GM12878 (cell line): Measurements from ENCODE around the gene FNIP1. TPM values are rescaled to one million over a fixed set of nuclear protein-coding genes. Genes with fewer than 3 reads are reported as not detected.
"Not testable (repeated sequence)": the region's sequence is repeated elsewhere in the genome, so short reads cannot be mapped to it uniquely, and the experiment has no call there.

Source experiments
- ATAC-seq: fragments of 200-7000 bp; cut with Tn5 transposase; 3 replicates; pipeline ENCODE4 v1.9.1; 2020; ENCODE audit warnings: mild to moderate bottlenecking, moderate library complexity
- BruUV-seq: library from RNA; stranded (reverse); fragments of 400-500 nt; replicated peaks from 2 replicates; lab custom pipeline; 2021; lab: Mats Ljungman, UMichigan
- CTCF ChIA-PET: fragments of 300-600 bp; sonication (Branson Sonifier 250); formaldehyde crosslinking; extraction: SDS; loops from one replicate; lab custom pipeline; 2021; ENCODE audit warnings: inconsistent platforms; lab: Yijun Ruan, JAX
- POLR2A ChIA-PET: fragments of 350-600 bp; formaldehyde crosslinking; extraction: SDS; loops from one replicate; lab custom pipeline; 2021; ENCODE audit warnings: inconsistent platforms; lab: Charles Lee
- RAD21 ChIA-PET: fragments of 300-600 bp; sonication (Branson Sonifier 250); formaldehyde crosslinking; loops from one replicate; lab custom pipeline; 2023; ENCODE audit warnings: antibody characterized with exemption; ENCODE audit not compliant: unreplicated experiment; lab: Charles Lee
- SMC1A ChIA-PET: fragments of 300-600 bp; sonication (Branson Sonifier 250); formaldehyde crosslinking; loops from one replicate; lab custom pipeline; 2023; ENCODE audit not compliant: unreplicated experiment, uncharacterized antibody; lab: Charles Lee
- DNase-seq: peaks from one replicate; pipeline ENCODE4 v3.0.0-alpha.2; 2011; ENCODE audit warnings: low read depth, low spot score
- FAIRE-seq: peaks from 3 replicates; lab custom pipeline; 2011; peaks lifted over from hg19 to GRCh38; lab: Jason Lieb, UNC
- H2AFZ ChIP-seq: 2 replicates; pipeline ENCODE4 v1.6.0; 2011; ENCODE audit warnings: low read depth, low read length, control low read depth; ENCODE audit not compliant: control insufficient read depth
- H3K27ac ChIP-seq: 2 replicates; pipeline ENCODE4 v1.5.1; 2011; ENCODE audit warnings: control low read depth; ENCODE audit not compliant: control insufficient read depth, insufficient read depth
- H3K27me3 ChIP-seq, 2 experiments: replicated peaks in 1 of 2; 2 replicates each; pipeline versions ENCODE4 v1.6.0 to v1.6.1; 2011; ENCODE audit warnings: low read length in 1 of 2; ENCODE audit not compliant: control insufficient read depth in 2 of 2, insufficient read depth in 2 of 2
- H3K36me3 ChIP-seq, 2 experiments: 2 replicates each; pipeline ENCODE4 v1.5.1; 2011; ENCODE audit warnings: low read length in 1 of 2; ENCODE audit not compliant: control insufficient read depth in 2 of 2, insufficient read depth in 2 of 2
- H3K4me1 ChIP-seq: 2 replicates; pipeline ENCODE4 v1.6.1; 2011; ENCODE audit warnings: mild to moderate bottlenecking, low read length, moderate library complexity, mixed read lengths; ENCODE audit not compliant: control insufficient read depth, insufficient read depth
- H3K4me2 ChIP-seq: 2 replicates; pipeline ENCODE4 v1.6.0; 2011; ENCODE audit warnings: control low read depth; ENCODE audit not compliant: control insufficient read depth, insufficient read depth
- H3K4me3 ChIP-seq: fragments of 200-600 bp; sonication (generic); 2 replicates; pipeline ENCODE4 v1.5.1; 2016
- H3K79me2 ChIP-seq: 2 replicates; pipeline ENCODE4 v1.6.0; 2011; ENCODE audit warnings: low read length; ENCODE audit not compliant: control insufficient read depth, insufficient read depth
- H3K9ac ChIP-seq: 2 replicates; pipeline ENCODE4 v1.8.0; 2011; ENCODE audit warnings: low read length, control low read depth, mixed read lengths; ENCODE audit not compliant: control insufficient read depth, insufficient read depth
- H3K9me3 ChIP-seq: replicated peaks from 3 replicates; pipeline ENCODE4 v1.5.1; 2011; ENCODE audit warnings: mild to moderate bottlenecking, low read length; ENCODE audit not compliant: control insufficient read depth, insufficient read depth
- H4K20me1 ChIP-seq: 2 replicates; pipeline ENCODE4 v1.6.0; 2011; ENCODE audit not compliant: control insufficient read depth, insufficient read depth
- ESRRA ChIP-seq: IDR thresholded peaks from 2 replicates; pipeline ENCODE4 v1.6.1; 2012; ENCODE audit warnings: mild to moderate bottlenecking, low read length, improper control_type of control experiment
- WGBS: methylation state at CpG from one replicate; pipeline ENCODE4 v1.1.6; 2016; ENCODE audit warnings: low lambda C conversion rate; ENCODE audit not compliant: insufficient replicate concordance, insufficient coverage; ENCODE audit errors: missing lambda C conversion rate; 5-methylcytosine and 5-hydroxymethylcytosine counted together
- in situ Hi-C: fragments of 300-500 bp; cut with MboI; formaldehyde crosslinking; loops from 9 replicates; pipeline ENCODE4 v1.14.3; 2018; ENCODE audit warnings: mixed read lengths
- intact Hi-C: fragments of 100-400 bp; cut with micrococcal nuclease; formaldehyde crosslinking; loops from one replicate; pipeline ENCODE4 v1.14.2; 2022; ENCODE audit not compliant: unreplicated experiment
- polyA plus RNA-seq, 11 experiments: library from polyadenylated mRNA; depleted of rRNA in 4 of 11; unstranded in 6 of 11; stranded (reverse) in 5 of 11; fragments of >200 nt; fragmentation: Nextera tagmentation in 4 of 11; fragmentation: Illumina TruSeq in 1 of 11; extraction: Ambion mirVana in 4 of 11; extraction: Trizol in 1 of 11; gene quantifications; 1 replicate in 1 of 11; 2 replicates in 10 of 11; pipeline versions ENCODE4 v1.2.1 to v1.2.3, GENCODE V29; 2011 to 2016; ENCODE audit warnings: inconsistent platforms in 2 of 11, missing spikeins in 2 of 11, low read depth in 1 of 11
- total RNA-seq, 4 experiments: library from RNA; depleted of rRNA in 3 of 4; stranded (reverse); fragments of >200 nt in 3 of 4; fragmentation: Illumina TruSeq in 1 of 4; extraction: Trizol in 1 of 4; gene quantifications; 2 replicates each; pipeline versions ENCODE4 v1.2.1 to v1.2.3, GENCODE V29; 2013 to 2021

Gene FNIP1
- total and polyA plus RNA-seq, 10 of the 15 experiments (the other 5 are each of a cell fraction or from before 2014, with no cell fraction given) = 4.3 to 18.0 (median 14.0) TPM

GRCh38 chr5:131845828-131846227 lies 49.0 kb upstream of the FNIP1 start:
- in situ Hi-C loops = no loop called here
- Histone ChIP-seq H4K20me1 (no peaks in the 10 kb centered on the region), H3K36me3 (no peaks in the 10 kb centered on the region), H3K27me3 (no peaks in the 10 kb centered on the region), H3K4me1 (no peaks in the 10 kb centered on the region), H3K79me2 (no peaks in the 10 kb centered on the region)
- FAIRE-seq (no peak), ATAC-seq (no peak), DNase-seq (no peak)
- ChIA-PET RAD21 (no interaction called here), POLR2A (interaction anchor here (0.6 kb wide), 1 partner anchor 221 kb away, joined by 3 read pairs; no protein-coding TSS in a partner anchor)
- no TSS peak for BruUV-seq
- no peak for TF ChIP-seq ESRRA
- TF ChIP-seq, all 136 proteins: peak for 0
- Histone ChIP-seq H2AFZ (no peak overlapping the region), H3K4me2 (no peak overlapping the region), H3K4me3 (no peak overlapping the region), H3K9ac (no peak overlapping the region), H3K27ac (no peak overlapping the region), H3K9me3 (peaks cover 4% of the 10 kb centered on the region; the same call in 2 of the 3 replicates)
- ChIA-PET CTCF (interaction anchor here (1.0 to 1.5 kb wide), 2 partner anchors 12 to 35 kb away, joined by 3 read pairs; no protein-coding TSS in a partner anchor), SMC1A (interaction anchor here (1.4 kb wide), 1 partner anchor 10 kb away, joined by 5 read pairs; no protein-coding TSS in a partner anchor)
- intact Hi-C loops = no loop called here

GRCh38 chr5:131842971-131843370 lies 46.2 kb upstream of the FNIP1 start:
- H3K4me2 ChIP-seq, H3K36me3 ChIP-seq, intact Hi-C loops, CTCF ChIA-PET, FAIRE-seq, H3K79me2 ChIP-seq, H3K27ac ChIP-seq, H3K9me3 ChIP-seq, DNase-seq, H3K4me1 ChIP-seq, H2AFZ ChIP-seq, POLR2A ChIA-PET, in situ Hi-C loops, H3K27me3 ChIP-seq, H4K20me1 ChIP-seq, RAD21 ChIA-PET, ATAC-seq, SMC1A ChIA-PET, H3K9ac ChIP-seq, BruUV-seq, H3K4me3 ChIP-seq: not testable (repeated sequence)
- WGBS = 0% methylated on average over 1 of the region's 1 CpG

- H3K27me3 ChIP-seq, H3K9ac ChIP-seq, DNase-seq, H3K36me3 ChIP-seq, H3K79me2 ChIP-seq, SMC1A ChIA-PET, H3K4me1 ChIP-seq, CTCF ChIA-PET, H3K9me3 ChIP-seq, H3K4me2 ChIP-seq, in situ Hi-C loops, BruUV-seq, H3K4me3 ChIP-seq, H2AFZ ChIP-seq, FAIRE-seq, H4K20me1 ChIP-seq, ATAC-seq, RAD21 ChIA-PET, H3K27ac ChIP-seq, intact Hi-C loops: not testable (repeated sequence)
- POLR2A ChIA-PET = interaction anchor here (0.6 kb wide), 1 partner anchor 392 kb away, joined by 4 read pairs; no protein-coding TSS in a partner anchor
- 8% methylated on average over 2 of the region's 2 CpGs for WGBS
These were observed 35.9 kb upstream of the FNIP1 start for GRCh38 chr5:131832702-131833101.
